COLO829 (cell line): ENCODE results near the gene AMY2B.
"Not testable (repeated sequence)": the region's sequence is repeated elsewhere in the genome, so short reads cannot be mapped to it uniquely, and the experiment has no call there.

Source experiments
- DNase-seq: peaks from one replicate; pipeline ENCODE4 v3.0.0; 2012; ENCODE audit warnings: low spot score

AMY2B gene

GRCh38 chr1:103627436-103627835, 56.0 kb downstream of the AMY2B start:
- not testable (repeated sequence) for DNase-seq
